HepG2 (cell line): Measurements from ENCODE around the gene CSNK2A2. TPM values are rescaled to one million over a fixed set of nuclear protein-coding genes. Genes with fewer than 3 reads are reported as not detected.

Source experiments
- ATAC-seq: fragments of 200-7000 bp; cut with Tn5 transposase; 3 replicates; pipeline ENCODE4 v1.9.1; 2020; ENCODE audit warnings: mild to moderate bottlenecking, moderate library complexity
- BruUV-seq: library from RNA; stranded (reverse); fragments of 400-500 nt; replicated peaks from 2 replicates; lab custom pipeline; 2021; lab: Mats Ljungman, UMichigan
- CTCF ChIA-PET: fragments of 300-600 bp; formaldehyde crosslinking; extraction: SDS; loops from one replicate; lab custom pipeline; 2021; ENCODE audit warnings: low total read pairs, inconsistent platforms, low intra/inter-chr PET ratio; lab: Yijun Ruan, JAX
- POLR2A ChIA-PET: fragments of 350-600 bp; sonication (Branson Sonifier 250); formaldehyde crosslinking; loops from one replicate; lab custom pipeline; 2020; ENCODE audit warnings: antibody characterized with exemption, inconsistent platforms; lab: Yijun Ruan, JAX
- DNase-seq: peaks from one replicate; pipeline ENCODE4 v3.0.0-alpha.2; 2015; ENCODE audit warnings: low spot score
- FAIRE-seq: peaks from 3 replicates; lab custom pipeline; 2011; peaks lifted over from hg19 to GRCh38; lab: Jason Lieb, UNC
- H2AFZ ChIP-seq: one replicate; pipeline ENCODE4 v1.6.1; 2011; ENCODE audit warnings: low read length, inconsistent platforms
- H3K27ac ChIP-seq: fragments of 300-600 bp; 3 replicates; pipeline ENCODE4 v1.8.0; 2011; ENCODE audit warnings: mixed run types, mild to moderate bottlenecking, mixed read lengths, low read length, inconsistent platforms; ENCODE audit not compliant: insufficient read depth; ENCODE audit errors: extremely low read length
- H3K27me3 ChIP-seq, 2 experiments: fragments of 200-600 bp in 1 of 2; 2 replicates in 1 of 2; 3 replicates in 1 of 2; pipeline versions ENCODE4 v1.6.0 to v1.8.0; 2011; ENCODE audit warnings: low read length in 2 of 2, mild to moderate bottlenecking in 2 of 2, moderate library complexity in 2 of 2, inconsistent platforms in 1 of 2; ENCODE audit not compliant: insufficient read depth in 2 of 2, control insufficient read depth in 1 of 2
- H3K36me3 ChIP-seq, 2 experiments: fragments of 200-600 bp in 1 of 2; replicated peaks in 1 of 2; 2 replicates in 1 of 2; 3 replicates in 1 of 2; pipeline versions ENCODE4 v1.5.1 to v1.8.0; 2011; ENCODE audit warnings: low read length in 2 of 2, inconsistent platforms in 1 of 2; ENCODE audit not compliant: insufficient read depth in 2 of 2, control insufficient read depth in 1 of 2
- H3K4me1 ChIP-seq: 2 replicates; pipeline ENCODE4 v1.5.1; 2012; ENCODE audit warnings: low read length, inconsistent platforms; ENCODE audit not compliant: insufficient read depth
- H3K4me2 ChIP-seq: 2 replicates; pipeline ENCODE4 v1.6.0; 2011; ENCODE audit warnings: low read depth, low read length, inconsistent platforms
- H3K4me3 ChIP-seq, 3 experiments: fragments of 200-600 bp in 1 of 3; sonication (generic), shearing (Covaris generic) in 1 of 3; replicated peaks in 1 of 3; 2 replicates each; pipeline ENCODE4 v1.5.1; 2011 to 2016; ENCODE audit warnings: low read length in 3 of 3, inconsistent platforms in 2 of 3, low read depth in 2 of 3, mild to moderate bottlenecking in 2 of 3, control low read depth in 1 of 3, mixed read lengths in 1 of 3; ENCODE audit not compliant: insufficient read depth in 1 of 3
- H3K79me2 ChIP-seq: one replicate; pipeline ENCODE4 v1.6.1; 2011; ENCODE audit warnings: low read length, inconsistent platforms; ENCODE audit not compliant: insufficient read depth
- H3K9ac ChIP-seq: 2 replicates; pipeline ENCODE4 v1.6.0; 2011; ENCODE audit warnings: mild to moderate bottlenecking, low read depth, low read length, inconsistent platforms; ENCODE audit not compliant: insufficient read depth
- H3K9me3 ChIP-seq: 2 replicates; pipeline ENCODE4 v1.5.1; 2012; ENCODE audit warnings: mild to moderate bottlenecking, low read length
- H4K20me1 ChIP-seq: 2 replicates; pipeline ENCODE4 v1.6.0; 2011; ENCODE audit warnings: inconsistent platforms, mild to moderate bottlenecking, low read length, moderate library complexity; ENCODE audit not compliant: insufficient read depth
- AHR ChIP-seq: IDR thresholded peaks from 2 replicates; pipeline ENCODE4 v1.6.1; 2018; ENCODE audit warnings: missing genetic modification reagents, missing compliant biosample characterization
- ATRX ChIP-seq: sonication (generic); formaldehyde crosslinking; IDR thresholded peaks from 2 replicates; pipeline ENCODE4 v1.4.0; 2020; ENCODE audit warnings: missing genetic modification reagents, borderline replicate concordance
- HNRNPK ChIP-seq: fragments of 200-400 bp; formaldehyde crosslinking; IDR thresholded peaks from 2 replicates; pipeline ENCODE4 v1.6.1; 2018; ENCODE audit warnings: low read length, low read depth, moderate library complexity, mild to moderate bottlenecking; ENCODE audit not compliant: poor library complexity, severe bottlenecking
- NFE2L2 ChIP-seq: fragments of 150-350 bp; IDR thresholded peaks from 2 replicates; pipeline ENCODE4 v1.6.1; 2014; ENCODE audit warnings: low read length
- RARA ChIP-seq: IDR thresholded peaks from 2 replicates; pipeline ENCODE4 v1.6.1; 2016; ENCODE audit warnings: missing genetic modification reagents, missing compliant biosample characterization
- REST ChIP-seq, 2 experiments: IDR thresholded peaks; 2 replicates each; pipeline ENCODE4 v1.6.1; 2011 to 2012; ENCODE audit warnings: low read length in 2 of 2, borderline replicate concordance in 1 of 2, low read depth in 1 of 2, mild to moderate bottlenecking in 1 of 2, moderate library complexity in 1 of 2
- SIN3A ChIP-seq: IDR thresholded peaks from 2 replicates; pipeline ENCODE4 v1.6.1; 2011; ENCODE audit warnings: low read depth, mild to moderate bottlenecking, control low read depth, low read length, borderline replicate concordance
- SMC3 ChIP-seq: IDR thresholded peaks from 2 replicates; pipeline ENCODE4 v1.6.1; 2011; ENCODE audit warnings: low read length, improper control_type of control experiment
- ZBTB39 ChIP-seq: sonication (generic); formaldehyde crosslinking; IDR thresholded peaks from 2 replicates; pipeline ENCODE4 v1.5.0; 2020; ENCODE audit warnings: missing genetic modification reagents
- ZFY ChIP-seq: sonication (generic); formaldehyde crosslinking; IDR thresholded peaks from 2 replicates; pipeline ENCODE4 v1.4.0; 2020; ENCODE audit warnings: missing genetic modification reagents
- ZNF296 ChIP-seq: sonication (generic); formaldehyde crosslinking; conservative IDR thresholded peaks from 2 replicates; pipeline ENCODE4 v1.5.0; 2020; ENCODE audit warnings: mild to moderate bottlenecking, missing genetic modification reagents
- ZNF441 ChIP-seq: sonication (generic); formaldehyde crosslinking; IDR thresholded peaks from 2 replicates; pipeline ENCODE4 v1.7.0; 2021; ENCODE audit warnings: missing genetic modification reagents, borderline replicate concordance
- ZNF704 ChIP-seq: sonication (generic); formaldehyde crosslinking; IDR thresholded peaks from 2 replicates; pipeline ENCODE4 v1.8.1; 2023; ENCODE audit warnings: mild to moderate bottlenecking, inconsistent platforms, moderate library complexity, missing genetic modification reagents, borderline replicate concordance
- WGBS: methylation state at CpG from one replicate; pipeline ENCODE4 v1.1.6; 2017; ENCODE audit warnings: low lambda C conversion rate; 5-methylcytosine and 5-hydroxymethylcytosine counted together
- in situ Hi-C: cut with HindIII; loops from 2 replicates; pipeline ENCODE4 v1.10.0; 2017; ENCODE audit warnings: low pct_unique_long_range_greater_than_20kb; ENCODE audit not compliant: extremely low pct_ligation_motif_present
- intact Hi-C: fragments of 100-400 bp; cut with micrococcal nuclease; formaldehyde crosslinking; loops from one replicate; pipeline ENCODE4 v1.10.0; 2022; ENCODE audit not compliant: unreplicated experiment
- polyA plus RNA-seq, 8 experiments: library from polyadenylated mRNA; depleted of rRNA in 3 of 8; stranded (reverse) in 7 of 8; unstranded in 1 of 8; fragments of >200 nt; fragmentation: Illumina TruSeq in 4 of 8; extraction: Trizol in 4 of 8; gene quantifications; 2 replicates each; pipeline versions ENCODE4 v1.2.1 to v1.2.3, GENCODE V29; 2011 to 2016; ENCODE audit warnings: low read depth in 4 of 8, missing spikeins in 1 of 8, mixed read lengths in 1 of 8; ENCODE audit not compliant: insufficient read depth in 1 of 8
- total RNA-seq, 5 experiments: library from RNA; depleted of rRNA; stranded (reverse); fragments of >200 nt; fragmentation: Illumina TruSeq; extraction: Trizol; gene quantifications; 2 replicates each; pipeline ENCODE4 v1.2.3, GENCODE V29; 2016; ENCODE audit warnings: low read depth in 1 of 5
- TF ChIP-seq, protein P1 (sequence below): sonication (generic); formaldehyde crosslinking; IDR thresholded peaks from 2 replicates; pipeline ENCODE4 v1.5.0; 2020; ENCODE audit warnings: mild to moderate bottlenecking, missing genetic modification reagents, moderate library complexity

The CSNK2A2 gene
- total and polyA plus RNA-seq, 2 of the 13 experiments (the other 11 are each of a cell fraction or from before 2014, with no cell fraction given) = 46.4 to 56.9 TPM

DNA sequence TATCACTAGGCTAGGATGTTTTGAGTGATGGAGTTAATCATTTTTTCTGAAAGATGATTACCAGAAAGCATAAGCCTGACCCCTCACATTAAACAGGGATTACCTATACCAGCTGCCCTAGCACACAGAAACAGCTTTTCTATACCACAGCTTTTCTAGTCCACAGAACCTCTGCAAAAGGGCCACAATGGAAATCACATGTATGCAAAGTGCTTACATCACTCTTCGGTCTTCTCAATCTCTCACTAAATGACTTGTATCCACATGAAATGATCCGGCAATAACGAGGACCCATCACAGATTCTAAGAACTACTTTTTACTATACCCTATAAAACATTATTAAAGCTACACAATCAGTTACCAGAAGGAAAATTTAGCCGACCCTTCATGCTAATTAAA lies 2.6 kb downstream of the CSNK2A2 start:
- ChIA-PET CTCF (no interaction called here), POLR2A (interaction anchor here (1.4 kb wide), 1 partner anchor 66 kb away, joined by 3 read pairs; the partner anchor contains the start of gene CFAP20)
- ATAC-seq (no peak), FAIRE-seq (no peak), DNase-seq (no peak)
- intact Hi-C loops (loop anchor here (10.0 kb wide), 1 partner anchor 171 kb away; the partner anchor contains the start of gene MMP15), in situ Hi-C loops (no loop called here)
- Histone ChIP-seq H2AFZ (no peak overlapping the region), H3K36me3 (peaks cover 8 to 55% of the 10 kb centered on the region in 2 experiments), H4K20me1 (0 out of 2 replicates have a peak, but pooled peaks cover 3% of the 10 kb centered on the region), H3K9ac (no peak overlapping the region), H3K9me3 (no peaks in the 10 kb centered on the region), H3K4me1 (peaks cover 22% of the 10 kb centered on the region), H3K27ac (no peak overlapping the region), H3K4me3 (no peak overlapping the region), H3K4me2 (no peak overlapping the region), H3K27me3 (peaks cover 2 to 16% of the 10 kb centered on the region in 2 experiments; a peak in 2 of 5 replicates), H3K79me2 (peaks cover 47% of the 10 kb centered on the region)
- 95% methylated on average over 4 of the region's 4 CpGs for WGBS
- no TSS peak for BruUV-seq
- TF ChIP-seq ZNF441 (no peak), REST (IDR thresholded peaks at IDR 0.05; ENCODE audit: borderline replicate concordance in 1 of 2, low read depth in 1 of 2, low read length in 2 of 2) (no peak), ZFY (CRISPR knock-in tag) (no peak), RARA (CRISPR knock-in tag) (no peak), ATRX (CRISPR knock-in tag) (no peak), ZNF704 (no peak), SMC3 (no peak), ZBTB39 (CRISPR knock-in tag) (no peak), SIN3A (no peak), HNRNPK (no peak), AHR (CRISPR knock-in tag) (no peak), ZNF296 (CRISPR knock-in tag) (no peak), NFE2L2 (no peak)
- TF ChIP-seq, protein P1, sequence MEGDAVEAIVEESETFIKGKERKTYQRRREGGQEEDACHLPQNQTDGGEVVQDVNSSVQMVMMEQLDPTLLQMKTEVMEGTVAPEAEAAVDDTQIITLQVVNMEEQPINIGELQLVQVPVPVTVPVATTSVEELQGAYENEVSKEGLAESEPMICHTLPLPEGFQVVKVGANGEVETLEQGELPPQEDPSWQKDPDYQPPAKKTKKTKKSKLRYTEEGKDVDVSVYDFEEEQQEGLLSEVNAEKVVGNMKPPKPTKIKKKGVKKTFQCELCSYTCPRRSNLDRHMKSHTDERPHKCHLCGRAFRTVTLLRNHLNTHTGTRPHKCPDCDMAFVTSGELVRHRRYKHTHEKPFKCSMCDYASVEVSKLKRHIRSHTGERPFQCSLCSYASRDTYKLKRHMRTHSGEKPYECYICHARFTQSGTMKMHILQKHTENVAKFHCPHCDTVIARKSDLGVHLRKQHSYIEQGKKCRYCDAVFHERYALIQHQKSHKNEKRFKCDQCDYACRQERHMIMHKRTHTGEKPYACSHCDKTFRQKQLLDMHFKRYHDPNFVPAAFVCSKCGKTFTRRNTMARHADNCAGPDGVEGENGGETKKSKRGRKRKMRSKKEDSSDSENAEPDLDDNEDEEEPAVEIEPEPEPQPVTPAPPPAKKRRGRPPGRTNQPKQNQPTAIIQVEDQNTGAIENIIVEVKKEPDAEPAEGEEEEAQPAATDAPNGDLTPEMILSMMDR (CRISPR knock-in tag) = no peak
